GM19239 (cell line): ENCODE data around the gene TTC9B.
A peak's percentile ranks its signal among the peaks of the same experiment; 100 is the strongest.
"Not testable (repeated sequence)": the region's sequence is repeated elsewhere in the genome, so short reads cannot be mapped to it uniquely, and the experiment has no call there.

Experiments
- DNase-seq: peaks from one replicate; pipeline ENCODE4 v3.0.0; 2011; ENCODE audit warnings: low spot score; ENCODE audit not compliant: insufficient read length
- FAIRE-seq: peaks from 2 replicates; lab custom pipeline; 2011; peaks lifted over from hg19 to GRCh38; lab: Jason Lieb, UNC

The TTC9B gene

DNA sequence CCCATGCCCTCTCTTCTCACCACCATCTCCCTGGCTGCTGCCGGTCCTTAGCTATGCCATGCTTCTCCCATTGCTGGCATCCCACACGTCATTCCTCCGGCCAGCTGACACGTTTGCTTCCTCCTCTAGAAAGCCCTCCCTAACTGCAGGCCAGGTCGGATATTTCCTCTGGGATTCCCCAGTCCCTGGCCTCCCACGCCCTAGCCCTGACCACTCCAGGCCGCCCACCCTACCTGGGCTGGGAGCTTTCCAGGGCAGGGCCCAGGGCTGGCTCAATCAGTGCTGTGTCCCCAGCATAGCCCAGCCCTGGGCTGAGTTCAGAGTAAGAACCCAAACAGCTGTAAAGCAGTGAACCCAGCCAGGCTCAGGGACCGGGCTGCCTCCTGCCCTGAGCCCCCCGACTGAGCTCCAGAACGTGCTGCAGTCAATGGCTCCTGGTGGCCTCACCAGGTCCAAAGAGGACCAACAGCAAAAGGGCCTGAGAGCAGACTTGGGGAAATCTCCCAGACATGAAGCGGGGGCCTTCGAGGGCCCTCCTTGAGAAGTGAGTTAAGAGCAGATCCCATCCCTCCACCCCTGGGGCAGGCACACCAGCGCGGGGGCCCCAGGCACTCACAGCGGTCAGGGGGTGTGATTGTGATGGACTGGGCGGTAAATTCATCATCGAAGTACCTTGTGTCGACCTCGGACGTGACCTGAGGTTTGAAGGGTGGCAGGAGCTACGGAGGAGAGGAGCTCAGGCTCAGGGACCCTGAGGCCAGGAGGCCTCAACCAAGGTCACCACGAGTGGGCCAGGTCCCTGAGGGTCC is 16.4 kb upstream of the TTC9B start:
- DNase-seq: no peak
- FAIRE-seq: no peak

- DNase-seq (no peak), FAIRE-seq (no peak)
Measured at GRCh38 chr19:40233811-40234389, 15.7 kb upstream of the TTC9B start.

- FAIRE-seq (no peak), DNase-seq (no peak)
Measured at GRCh38 chr19:40232949-40233810, 15.0 kb upstream of the TTC9B start.

DNA sequence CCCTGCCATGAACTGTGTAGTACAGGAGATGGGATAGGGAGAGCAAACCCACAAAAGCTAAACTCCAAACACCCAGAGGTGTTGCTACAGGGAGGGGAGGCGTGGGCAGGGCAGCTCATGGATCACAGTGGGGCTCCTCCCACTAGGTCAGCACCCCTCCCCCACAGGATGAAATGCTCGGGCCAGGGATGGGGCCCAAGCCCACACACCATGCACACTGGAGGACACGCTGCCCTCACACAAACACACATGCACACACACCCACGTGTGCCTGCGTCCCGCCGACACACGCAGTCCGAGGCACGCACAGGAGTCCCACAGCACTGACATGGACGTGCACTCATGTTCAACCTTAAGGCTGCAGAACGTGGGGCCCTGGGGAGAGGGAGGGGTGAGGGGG is 14.3 kb upstream of the TTC9B start:
- no peak for FAIRE-seq
- DNase-seq: no peak

DNA sequence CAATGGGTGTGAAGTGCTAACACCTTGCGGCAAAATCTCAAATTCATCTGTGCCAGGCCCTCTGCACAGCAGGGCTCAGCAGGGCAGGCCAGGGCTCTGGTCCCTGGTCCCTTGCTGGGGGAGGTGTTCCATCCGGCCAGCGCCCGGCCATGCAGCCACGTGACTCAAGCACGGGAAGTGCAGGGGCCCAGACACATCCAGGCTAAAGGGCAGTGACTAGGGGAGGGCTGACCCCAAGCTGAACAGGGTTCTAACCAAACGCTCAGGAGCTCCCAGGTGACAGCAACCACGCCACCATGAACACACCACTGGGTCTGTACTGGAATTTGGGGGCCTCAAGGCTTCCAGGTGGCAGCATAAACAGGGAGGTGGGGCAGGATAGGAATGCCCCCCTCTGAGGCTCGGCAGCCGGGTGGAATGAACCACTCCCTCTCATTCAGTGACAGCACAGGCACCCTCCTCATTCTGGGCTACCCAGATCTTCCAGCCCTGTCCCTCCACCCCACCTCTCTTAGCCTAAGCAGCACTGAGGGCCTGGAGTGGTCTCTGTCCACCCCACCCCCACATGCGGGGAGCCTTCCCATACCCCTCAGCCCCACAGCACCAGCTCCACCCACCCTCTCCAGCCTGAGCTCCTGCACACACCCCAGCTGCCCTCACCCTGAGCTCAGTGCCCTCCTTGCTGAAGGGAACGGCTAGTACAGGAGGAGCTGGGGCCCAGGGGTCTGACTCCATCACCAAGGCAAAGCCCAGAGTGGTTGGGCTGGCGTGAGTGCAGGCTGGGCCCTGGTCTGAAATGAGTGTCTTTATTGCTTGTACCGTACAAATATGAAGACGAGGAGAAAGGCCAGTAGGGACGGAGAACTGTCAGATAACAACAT is 13.6 kb upstream of the TTC9B start:
- no peak for DNase-seq
- no peak for FAIRE-seq

- no peak for DNase-seq
- FAIRE-seq: no peak
Measured at GRCh38 chr19:40231057-40231456, 12.9 kb upstream of the TTC9B start.

- DNase-seq (no peak), FAIRE-seq (no peak)
Measured at GRCh38 chr19:40229926-40230417, 11.8 kb upstream of the TTC9B start.

DNA sequence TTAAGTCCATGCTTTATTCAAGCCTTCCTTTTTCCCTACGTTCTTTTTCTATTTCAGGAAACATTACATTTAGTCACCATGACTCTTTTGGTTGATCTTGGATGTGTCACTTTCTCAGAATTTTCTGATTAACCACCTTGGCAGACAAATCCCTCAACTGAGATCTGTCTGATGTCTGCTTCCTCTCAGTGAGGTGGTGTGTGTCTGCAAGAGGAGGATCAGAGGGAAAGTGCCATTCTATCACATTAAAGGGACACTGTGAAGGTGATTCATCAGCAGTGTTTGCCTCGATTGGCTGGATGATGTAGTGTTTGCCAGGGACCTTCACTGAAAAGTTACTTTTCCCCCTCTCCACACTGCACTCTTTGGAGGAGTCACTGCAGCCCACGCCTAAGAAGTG is 11.3 kb upstream of the TTC9B start:
- DNase-seq (no peak), FAIRE-seq (no peak)

GRCh38 chr19:40228863-40229262 is 10.7 kb upstream of the TTC9B start:
- FAIRE-seq: no peak
- no peak for DNase-seq

GRCh38 chr19:40228346-40228745 is 10.2 kb upstream of the TTC9B start:
- FAIRE-seq: no peak
- no peak for DNase-seq

DNA sequence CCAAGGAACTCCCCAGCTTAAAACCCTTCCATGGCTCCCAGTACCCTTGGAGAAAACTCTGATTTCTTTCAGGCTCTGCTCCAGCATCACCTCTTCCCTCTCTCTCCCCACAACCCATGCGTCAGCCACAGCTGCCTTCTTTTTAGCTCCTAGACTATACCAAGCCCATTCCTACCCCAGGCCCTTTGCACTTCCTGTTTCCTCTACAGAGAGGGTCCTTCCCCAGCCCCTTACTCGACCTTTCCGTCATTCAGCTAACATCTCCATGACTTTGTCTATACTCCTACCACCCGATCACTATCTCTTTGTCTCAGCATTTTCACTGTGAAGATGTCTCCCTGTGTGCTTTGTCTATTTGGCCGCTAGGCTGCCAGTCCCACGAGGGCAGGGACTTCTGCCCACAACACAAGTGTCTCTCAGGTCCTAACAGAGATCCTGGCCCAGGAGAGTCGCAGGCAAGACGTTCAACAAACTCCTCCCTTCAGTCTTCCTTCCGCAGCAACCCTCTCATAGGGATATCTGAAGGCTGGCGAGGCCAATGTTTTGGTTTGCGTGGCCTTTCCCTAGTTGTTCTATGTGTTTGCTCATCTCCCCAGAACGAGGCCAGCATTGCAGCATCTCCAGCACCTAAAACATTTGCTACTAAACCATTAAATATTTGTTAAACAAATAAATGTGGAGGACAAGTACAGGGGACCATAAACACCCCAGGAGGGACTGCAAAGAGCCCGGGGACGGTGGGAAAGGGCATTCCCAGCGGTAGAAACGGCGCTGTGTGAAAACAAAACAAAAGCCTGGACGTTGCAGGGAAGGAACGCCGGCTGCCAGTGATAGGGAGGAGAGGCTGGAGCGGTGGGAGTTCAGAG is 7.5 kb upstream of the TTC9B start:
- FAIRE-seq: no peak
- no peak for DNase-seq

GRCh38 chr19:40224342-40225150 is 6.4 kb upstream of the TTC9B start:
- DNase-seq (no peak), FAIRE-seq (no peak)

DNA sequence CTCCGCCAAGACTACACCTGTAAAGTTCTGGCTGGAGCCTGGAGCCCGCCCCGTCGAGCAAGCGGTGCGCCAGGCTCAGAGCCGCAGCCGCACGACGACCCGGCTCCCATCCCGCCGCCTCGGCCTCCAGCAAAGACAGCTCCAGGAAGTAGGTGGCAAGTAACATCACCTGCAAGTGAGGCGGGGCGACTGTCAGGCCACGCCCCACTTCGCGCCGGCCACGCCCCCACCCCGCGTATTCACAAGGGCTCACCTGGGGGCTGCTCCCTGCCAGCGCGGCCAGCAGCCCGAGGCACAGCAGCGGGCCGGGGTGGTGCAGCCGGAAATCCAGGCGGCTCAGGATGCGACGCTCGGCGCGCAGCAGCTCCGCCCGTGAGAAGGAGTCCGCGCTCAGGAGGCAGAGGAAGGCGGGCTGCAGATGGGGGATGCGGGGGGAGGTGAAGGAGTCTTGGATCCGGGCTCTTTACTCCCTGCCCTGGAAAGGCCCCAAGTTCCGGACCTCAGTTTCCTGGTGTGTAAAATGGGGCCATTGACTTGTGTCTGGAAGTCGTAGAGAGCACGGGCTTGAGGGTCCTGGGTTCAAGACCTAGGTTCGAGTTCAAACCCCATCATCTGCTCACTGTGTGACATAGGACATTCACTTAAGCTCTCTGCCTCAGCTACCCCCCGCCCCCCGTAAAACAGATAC is 5.1 kb upstream of the TTC9B start:
- no peak for FAIRE-seq
- DNase-seq: no peak

DNA sequence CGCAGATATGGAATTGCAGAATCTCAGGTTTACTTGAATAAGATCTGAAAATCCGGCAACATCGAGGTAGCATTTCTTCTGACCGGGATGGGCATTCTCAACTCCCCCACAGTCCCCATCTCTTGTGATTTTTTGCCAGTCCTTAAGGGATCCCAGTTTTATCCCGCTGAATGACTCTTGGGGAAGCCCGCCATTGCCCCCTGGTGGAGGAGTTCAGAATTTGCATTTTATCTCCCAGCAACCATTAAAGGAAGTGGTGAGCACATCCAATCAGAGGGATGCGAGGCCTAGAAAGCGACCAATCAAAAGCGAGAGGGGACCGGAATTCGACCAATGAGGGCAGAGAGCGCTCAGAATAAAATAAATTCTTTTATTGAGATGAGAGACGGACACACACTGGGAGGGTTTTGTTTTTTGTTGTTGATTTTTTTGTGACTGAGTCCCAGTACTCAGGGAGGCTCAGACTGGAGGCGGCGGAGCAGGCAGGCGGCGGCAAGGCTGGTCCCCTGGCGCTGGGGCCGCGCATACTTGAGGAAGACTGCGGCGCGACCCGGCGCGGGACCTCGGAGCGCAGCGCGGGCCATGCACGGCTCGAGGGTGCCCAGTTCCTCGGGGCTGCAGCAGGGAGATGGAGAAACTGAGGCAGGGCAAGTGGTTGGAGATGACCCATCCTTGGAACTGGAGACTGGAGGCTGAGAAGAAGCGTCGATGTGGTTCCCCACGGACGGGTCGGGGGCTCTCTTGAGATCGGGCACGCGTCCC is 3.9 kb upstream of the TTC9B start:
- peak; percentile 99 for DNase-seq
- peak; percentile 96 for FAIRE-seq

DNA sequence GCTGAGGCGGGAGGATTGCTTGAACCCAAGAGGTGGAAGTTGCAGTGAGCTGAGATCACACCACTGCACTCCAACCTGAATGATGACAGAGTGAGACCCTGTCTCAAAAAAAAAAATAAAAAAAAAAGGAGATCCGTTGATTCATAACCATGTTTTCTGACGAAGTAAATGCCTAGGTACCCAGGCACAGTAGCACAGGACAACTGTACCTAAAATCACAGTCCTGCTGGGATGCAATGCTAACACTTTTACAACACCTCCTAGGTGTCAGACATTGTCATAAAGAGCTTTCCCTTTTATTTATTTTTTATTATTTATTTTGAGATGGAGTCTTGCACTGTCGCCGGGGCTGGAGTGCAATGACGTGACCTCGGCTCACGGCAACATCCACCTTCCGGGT is 2.5 kb upstream of the TTC9B start:
- DNase-seq (no peak), FAIRE-seq (no peak)

DNA sequence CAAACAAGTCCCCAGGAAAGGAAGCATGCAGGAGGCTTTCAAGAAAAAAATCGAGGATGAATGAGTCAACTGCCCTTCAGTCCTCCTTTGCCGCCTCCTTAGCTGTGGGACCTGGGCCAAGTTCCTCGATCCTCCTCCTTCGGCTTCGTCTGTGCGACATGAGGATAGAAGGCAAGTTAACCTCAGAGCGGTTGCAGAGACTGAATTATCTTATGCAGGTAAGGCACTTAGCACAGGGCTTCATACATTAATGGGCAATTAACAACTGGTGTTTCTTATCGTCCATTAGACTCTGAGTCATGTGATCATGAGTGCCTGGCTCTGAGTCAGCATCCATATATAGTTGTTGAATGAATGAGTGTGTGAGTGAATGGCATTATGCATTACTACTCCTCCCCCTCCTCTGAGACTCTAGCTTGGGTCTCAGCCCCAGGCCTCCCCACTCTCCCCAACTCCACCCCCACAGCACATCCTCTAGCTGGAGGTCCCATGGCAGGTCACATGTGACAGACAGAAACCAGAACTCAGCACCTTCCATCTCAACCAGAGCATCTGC is 1.6 kb upstream of the TTC9B start:
- no peak for DNase-seq
- FAIRE-seq: no peak

- FAIRE-seq, DNase-seq: not testable (repeated sequence)
Measured at GRCh38 chr19:40219029-40219428, 845 bp upstream of the TTC9B start.
